Stimulated activated CD4-positive, alpha-beta T cell treated with anti-CD3 and anti-CD28 coated beads, TNF-alpha, amount 100 ng/mL, for 24 hours (primary cell): ENCODE data around the gene TTLL9.

ENCODE experiments used
- DNase-seq, 3 experiments: peaks; one replicate each; pipeline ENCODE4 v3.0.0-alpha.2; 2020; ENCODE audit warnings: low read depth in 3 of 3

TTLL9 gene

DNA sequence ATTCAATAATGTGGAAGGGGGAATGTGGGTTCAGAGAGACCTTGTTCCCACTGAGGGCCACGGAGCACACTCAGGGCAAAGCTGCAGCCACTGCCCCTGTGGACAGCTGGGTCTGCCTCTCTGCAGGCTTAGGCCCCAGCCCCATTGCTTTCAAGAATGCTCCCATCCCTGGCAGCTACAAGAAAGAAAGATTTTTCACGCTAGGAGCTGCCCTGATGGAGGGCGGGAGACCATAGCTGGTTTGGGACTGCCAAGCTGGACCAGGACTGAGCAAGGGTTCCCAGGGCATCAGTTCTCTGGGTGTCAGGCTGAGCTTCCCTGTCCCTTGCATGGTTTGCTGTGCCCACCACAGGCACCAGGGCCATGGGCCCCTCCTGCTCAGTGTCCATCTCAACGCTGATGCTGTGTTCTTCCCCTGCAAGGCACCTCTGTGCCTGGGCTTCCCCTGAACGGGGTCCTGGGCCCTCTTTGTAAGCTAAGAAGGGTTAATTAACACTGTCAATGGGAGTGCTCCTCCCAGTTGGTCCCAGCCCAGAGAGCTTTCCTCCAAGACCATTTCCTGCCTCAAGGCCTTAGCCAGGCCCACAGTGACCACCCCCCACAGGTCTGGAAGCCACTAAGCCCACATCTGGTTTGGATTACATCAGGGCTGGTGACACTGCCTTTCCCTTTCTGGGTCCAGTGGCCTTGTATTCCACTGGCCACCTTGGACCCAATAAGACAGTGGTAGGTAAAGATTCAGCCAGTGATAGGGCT, 33.4 kb upstream of the TTLL9 start:
- DNase-seq: no peak

DNA sequence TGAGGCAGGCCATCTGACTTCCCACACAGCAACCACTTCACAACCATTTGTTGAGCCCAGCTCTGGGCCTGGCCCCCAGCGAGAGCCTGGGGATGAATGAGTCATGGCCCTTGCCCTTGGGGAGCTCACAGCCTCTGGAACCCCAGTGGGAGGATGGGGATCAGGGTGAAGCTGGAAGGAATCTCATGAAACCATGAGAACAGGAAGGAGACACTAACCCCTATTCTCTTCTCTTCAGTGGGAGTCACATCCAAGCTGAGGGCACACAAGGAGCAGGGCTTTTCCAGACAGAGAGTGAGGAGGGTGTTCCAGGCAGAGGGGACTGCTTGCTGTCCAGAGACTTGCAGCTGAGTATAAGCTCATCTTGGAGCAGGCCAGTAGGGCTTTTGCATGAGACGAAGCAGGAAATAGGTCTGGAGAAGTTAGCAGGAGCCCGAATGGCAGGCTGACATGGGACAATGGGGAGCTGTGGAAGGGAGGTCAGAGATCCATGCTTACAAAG, 32.5 kb upstream of the TTLL9 start:
- DNase-seq: no peak

DNA sequence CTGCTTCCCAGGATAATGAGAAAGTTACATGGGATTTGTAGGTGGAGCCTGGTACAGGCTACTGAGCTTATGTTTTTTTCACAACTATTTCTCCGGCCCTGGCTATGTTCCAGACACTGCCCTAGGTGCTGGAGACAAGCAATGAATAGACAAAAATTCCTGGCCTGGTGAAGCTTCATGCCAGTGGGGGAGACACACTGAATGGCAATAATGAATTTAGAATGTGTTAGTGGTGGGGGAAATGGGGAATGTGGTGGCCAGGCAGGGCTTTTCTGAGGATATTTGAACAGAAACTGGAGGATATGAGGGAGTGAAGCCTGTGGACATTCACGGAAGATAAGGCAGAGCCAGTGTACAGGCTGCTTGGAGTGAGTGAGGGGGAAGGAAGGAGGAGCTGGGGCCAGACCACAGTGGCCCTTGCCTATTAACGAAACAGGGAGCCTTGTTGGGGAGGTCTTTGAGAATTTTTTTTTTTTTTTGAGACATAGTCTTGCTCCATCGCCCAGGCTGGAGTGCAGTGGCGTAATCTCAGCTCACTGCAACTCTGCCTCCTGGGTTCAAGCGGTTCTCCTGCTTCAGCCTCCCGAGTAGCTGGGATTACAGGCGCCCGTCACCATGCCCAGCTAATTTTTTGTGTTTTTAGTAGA, 31.7 kb upstream of the TTLL9 start:
- DNase-seq: no peak

DNA sequence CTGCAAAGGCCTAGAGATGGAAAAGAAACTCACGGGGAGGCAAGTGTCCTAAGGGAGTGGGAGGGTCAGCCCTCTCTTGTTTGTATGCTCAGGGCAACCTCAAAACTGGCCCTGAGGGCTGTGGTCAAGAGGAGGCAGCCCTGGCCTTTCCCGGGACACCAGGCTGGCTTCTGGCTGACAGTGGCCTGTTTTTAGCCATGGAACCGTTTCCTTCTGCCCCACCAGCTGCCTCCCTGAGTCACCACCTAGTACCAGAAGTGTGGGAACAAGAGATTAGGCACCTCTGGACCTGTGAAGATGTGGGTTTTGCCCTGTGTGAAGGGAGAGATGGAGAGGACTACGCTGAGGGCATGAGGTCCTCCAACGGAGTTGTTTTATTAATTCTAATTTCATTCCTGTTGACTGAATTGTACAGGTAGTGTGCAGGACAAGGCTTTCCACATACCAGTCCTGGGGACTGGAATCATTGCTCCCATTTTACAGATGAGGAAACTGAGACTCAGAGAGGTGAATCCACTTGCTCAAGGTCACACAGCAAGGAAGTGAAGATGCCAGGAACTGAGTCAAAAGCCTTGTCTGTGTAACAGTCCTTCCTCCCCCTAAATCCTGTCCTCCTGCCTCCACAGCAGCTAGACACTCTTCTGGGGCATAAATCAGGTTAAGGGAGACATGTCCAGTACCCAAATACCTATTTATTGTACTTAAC, 30.5 kb upstream of the TTLL9 start:
- DNase-seq: no peak

DNA sequence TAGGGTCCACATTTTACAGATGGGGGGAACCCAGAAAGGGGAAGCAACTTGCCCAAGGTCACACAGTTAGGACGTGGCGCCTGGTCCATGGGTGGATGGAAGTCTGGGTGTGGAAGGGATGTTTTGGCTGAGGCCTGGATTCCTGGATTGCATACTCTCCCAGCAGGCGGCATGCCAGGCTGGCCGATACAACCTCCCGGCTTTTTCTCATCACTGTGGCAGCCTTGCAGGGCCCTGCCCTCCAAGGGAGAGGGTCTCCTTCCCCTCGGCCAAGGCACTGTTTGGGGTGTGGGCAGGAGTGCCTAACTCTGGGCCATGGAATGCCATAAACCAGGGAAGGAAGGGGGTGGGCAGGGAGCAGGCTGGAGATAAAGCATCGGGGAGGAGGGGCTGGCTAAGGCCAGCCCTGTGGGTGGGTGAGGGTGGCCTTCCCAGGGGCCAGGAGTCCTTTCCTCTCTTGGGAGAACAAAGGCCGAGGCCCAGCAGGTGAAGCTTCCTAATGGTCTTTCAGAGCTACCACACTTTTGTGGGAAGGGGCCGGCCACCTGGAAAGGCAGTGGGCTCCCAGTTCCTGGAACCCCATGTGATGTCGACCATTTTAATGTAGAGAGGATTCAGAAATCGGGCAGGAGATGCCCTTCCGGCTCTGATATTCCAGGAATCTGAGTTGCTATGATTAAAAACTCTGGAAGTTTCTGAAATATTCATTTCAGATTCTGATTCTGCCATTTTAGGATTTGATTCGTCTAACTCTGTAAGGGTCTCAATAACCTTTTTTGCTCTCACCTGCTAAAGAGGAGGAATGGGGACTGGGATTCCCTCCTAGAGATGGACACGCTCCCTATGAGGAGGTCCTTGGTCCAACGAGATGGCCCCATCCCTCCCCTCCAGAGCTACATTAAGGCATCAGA, 29.3 kb upstream of the TTLL9 start:
- no peak for DNase-seq

DNA sequence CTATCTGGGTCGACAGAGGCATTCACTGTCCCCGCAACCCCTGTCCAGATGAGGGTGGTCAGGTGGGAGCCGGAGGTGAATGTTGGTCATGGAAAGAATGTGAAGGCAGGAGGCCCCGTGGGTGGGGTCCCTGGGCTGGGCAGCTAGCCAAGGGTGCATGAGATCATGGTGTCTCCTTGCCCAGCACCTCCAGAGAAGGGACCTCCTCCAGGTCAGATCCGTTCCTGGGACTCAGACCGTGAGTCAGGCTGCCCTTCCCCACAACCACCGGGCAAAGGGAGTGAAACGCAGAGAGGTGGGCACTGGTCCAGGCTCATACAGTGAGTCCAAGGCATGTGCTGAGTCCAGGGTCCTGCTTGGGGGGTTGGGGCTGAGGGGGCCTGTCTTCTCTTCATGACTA, 28.5 kb upstream of the TTLL9 start:
- DNase-seq: no peak

DNA sequence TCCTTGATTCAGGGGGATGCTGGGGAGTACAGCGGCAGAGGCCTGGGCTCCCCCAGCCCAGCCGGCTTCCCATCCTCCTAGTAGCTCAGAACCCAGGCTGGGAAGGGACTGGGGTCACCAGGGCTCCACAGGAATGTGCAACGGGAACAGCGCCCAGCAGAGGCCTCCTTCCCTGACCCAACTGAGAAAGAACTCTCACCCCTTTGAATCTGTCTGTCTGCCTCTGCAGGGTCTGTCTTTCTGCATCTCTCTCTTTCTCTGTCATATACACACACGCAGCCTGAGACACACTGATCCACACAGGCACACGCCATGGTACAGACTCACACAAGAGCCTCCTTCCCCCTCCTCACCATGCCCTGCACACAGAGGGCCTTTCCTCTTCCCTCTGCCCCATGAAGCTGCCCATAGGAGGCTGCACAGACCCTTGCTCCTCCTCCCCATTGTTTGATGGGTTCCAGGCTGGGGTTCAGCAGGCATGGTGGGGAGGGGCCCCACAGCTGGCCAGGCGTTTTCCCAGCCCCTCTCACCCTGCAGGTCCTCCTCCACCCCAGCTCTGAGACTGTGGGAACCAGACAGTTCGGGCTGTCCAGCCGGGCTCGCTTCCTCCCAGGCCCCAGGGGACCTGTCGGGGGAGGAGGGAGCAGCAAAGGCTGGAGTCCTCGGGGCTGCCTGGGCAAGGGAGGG, 27.8 kb upstream of the TTLL9 start:
- DNase-seq: no peak

DNA sequence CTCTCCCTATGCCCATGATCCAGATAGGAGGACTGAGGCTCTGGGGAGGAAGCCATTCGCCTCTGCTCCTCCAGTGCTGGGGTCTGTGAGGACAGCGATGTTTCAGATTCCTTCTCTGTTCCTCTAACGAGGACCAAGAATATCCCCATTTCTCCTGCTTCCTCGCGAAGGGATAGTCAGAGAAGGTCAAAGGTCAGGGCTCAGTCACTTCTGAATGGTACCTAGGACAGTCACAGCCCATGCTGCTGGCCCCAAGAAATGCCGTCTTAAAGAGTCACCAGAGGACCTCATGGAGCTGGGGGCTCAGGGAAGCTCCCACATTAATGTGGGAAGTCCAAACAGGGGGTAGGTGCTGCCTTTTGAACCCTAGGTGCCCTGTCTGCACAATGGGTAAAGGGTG, 27.1 kb upstream of the TTLL9 start:
- no peak for DNase-seq

DNA sequence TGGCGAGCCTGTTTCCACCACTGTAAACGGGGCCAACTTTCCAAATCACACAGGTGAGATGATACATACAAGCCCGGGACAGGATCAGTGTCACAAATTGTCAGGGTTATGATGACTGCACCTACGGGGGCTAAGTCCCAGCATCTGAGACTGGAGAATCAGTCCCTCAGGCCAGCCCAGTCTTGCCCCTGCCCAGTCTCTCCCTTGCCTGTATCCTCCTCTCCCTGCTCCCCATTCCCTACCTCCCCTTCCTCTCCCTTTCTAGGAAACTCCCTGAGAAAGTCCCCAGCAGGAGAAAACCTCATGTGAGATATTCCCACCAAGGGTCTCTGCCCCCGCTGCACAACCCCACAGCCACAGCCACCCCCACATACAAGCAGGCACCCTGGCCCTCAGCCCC, 26.6 kb upstream of the TTLL9 start:
- no peak for DNase-seq

DNA sequence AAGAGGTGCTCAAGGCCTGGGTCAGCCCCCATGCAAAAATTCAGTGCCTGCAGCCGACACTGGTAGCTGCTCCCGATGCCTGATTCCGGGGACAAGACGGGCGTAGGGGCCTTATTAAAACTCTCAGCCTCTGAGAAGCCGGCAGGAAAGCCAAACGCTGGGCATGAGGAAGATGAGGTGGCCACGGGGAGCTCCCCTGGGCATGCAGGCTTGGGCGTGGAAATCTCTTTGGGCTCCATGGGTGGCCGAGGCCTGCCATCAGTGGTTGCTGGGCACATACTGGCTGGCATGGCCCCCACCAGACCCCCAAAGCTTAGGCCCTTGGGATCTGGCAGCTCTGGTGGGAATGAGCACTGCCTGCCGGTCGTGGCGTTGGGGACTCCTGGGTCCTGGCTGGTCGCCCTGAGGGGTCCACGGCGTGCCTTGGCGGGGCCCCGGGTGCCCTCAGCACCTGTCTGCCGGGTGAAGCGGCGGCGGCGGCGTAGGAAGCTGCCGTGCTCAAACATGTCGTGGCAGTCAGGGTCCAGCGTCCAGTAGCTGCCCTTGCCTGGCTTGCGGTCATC, 25.6 kb upstream of the TTLL9 start:
- DNase-seq: no peak

DNA sequence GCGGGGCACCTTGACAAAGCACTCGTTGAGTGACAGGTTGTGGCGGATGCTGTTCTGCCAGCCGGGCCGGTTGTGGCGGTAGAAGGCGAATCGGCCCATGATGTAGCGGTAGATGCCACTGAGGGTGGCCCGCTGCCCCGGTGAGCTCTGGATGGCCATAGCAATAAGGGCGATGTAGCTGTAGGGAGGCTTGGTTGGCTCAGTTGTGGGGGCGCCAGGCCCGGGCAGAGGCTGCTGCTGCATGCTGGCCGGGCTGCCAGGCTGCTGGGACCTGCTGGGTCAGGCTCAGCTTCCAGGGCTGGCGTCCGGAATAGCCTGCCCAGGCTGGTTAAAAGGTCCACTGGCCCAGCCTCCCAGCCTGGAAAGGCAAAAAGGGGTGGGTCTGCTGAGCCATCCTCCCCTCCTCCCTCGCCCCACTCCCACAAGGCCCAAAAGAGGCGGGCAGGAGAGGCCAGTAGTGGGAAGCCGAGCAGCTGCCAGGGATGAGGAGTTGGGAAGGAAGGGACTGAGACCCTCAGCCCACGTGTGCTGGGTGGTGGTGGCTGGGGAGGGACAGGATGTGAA, 25.1 kb upstream of the TTLL9 start, which contains the start of gene FOXS1:
Gene FOXS1 (minus strand): TSS at position 305 of the 564 bp plus-strand sequence. CDS start 62 bp downstream, at position 243.
- DNase-seq: no peak

DNA sequence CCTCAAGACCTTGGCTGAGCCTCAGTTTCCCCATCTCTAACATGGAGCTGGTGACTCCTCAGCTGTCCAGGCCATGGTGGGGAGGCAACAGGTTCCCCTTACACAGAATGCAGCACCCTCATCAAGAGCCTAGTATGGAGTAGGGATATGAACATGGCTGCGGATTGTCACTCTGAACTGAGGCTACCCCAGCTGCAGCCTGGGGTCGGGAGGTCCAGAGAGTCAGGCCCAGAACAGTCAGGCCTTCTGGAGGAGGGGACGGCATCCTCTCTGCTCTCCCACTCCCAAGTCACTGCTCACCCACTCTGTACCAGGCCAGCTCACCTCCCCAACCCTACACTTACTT, 23.7 kb upstream of the TTLL9 start:
- no peak for DNase-seq

DNA sequence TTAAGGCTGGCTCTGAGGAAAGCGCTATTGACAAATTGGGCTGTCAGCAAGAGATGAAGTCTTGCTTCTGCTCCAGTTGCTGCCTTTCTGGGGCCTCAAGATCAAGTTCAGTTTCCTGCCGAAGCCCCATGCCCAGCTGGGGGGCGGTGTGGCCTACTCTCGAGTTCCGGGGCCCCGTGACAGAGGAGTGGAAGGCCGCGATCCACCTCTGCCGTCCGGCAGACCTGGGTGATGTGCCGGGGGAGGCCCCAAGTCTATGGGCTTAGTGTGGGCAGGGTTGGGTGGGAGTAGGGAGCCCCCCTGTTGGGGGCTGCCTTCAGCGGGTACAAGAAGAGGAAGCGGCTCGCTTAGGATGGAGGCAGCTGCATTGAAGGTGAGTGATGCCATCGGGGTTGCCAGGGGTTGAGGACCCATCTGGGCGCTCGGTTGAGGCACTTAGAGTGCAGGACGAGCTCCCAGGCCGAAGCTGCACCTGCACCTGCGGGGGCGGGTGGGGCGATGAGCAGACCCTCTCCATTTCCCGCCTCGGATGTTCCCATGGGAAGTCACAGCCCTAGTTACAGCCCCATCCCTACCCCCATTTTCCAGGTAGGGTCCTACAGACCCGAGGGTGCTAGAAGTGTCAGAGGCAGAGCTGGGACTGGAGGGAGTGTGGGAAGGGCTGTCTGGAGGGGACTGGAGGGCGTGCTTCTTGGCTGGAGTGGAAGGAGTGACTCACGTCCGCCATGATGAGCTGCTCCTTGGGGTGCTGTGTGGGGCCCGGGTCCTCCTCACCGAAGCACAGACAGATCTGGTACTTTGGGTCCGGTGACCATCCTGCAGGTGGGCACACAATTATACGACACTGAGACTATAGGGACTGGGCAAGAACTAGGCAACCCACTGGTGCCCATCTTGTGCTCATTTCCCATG, 22.1 kb upstream of the TTLL9 start:
- no peak for DNase-seq

DNA sequence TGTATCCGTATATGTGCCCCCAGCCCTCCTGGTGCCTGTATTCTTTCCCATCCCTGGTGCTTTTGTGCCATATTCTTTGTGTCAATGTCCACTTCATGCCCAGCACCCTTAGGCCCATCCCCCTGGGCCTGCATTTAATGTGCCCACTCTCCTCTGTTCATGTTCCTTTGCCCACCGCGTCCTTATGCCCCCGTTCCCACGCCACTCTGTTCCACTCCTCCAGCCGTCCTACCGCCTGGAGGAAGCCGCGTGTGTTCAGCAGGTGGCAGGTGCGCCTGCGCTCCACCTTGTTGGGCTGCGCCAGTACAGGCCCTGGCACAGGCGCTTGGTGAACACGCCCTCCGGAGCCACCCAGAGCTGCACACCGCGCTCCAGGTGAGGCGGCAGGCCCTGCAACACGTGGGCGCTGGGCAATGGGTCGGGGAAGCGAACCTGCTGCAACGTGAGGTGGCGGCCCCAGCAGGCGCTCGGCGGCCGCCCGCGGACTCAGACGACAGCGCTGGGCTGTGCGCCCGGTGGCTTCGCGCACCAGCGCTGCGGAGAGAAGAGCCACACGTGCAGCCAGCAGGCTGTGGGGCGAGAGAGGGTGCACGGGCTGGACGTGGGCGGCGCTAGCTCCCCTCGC, 21.0 kb upstream of the TTLL9 start:
- DNase-seq: no peak

DNA sequence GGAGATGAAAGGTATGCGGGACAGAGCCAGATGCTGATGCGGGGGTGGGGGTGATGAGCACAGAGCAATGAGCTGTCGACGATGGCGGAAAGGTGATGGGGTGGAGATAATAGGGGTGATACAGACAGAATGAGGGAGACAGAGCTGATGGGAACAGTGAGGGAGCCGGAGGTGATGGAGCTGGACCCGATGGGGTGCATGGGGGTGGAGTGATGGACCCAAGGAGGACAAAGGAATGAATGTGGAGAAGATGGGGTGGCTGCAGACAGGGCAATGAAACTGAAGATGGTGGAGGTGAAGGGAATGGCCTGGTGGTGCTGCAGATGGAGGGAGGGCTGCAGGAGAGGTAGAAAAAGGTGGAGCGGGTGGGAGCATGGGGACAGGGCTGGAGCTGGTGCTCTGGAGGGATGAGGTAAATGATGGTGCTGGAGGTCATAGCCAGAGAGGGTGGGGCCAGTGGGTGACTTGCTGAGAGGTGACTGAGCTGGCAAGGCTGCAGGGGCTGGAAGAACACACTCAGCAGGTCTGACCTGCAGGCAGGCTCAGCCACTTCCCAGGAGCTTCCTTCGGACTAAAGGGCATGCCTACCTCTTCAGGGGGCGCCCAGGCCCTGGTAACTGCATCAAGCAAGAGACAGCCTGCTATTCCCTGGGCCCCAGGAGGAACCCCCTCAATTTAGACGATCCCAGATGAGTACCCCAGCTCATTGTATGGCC, 19.0 kb upstream of the TTLL9 start:
- DNase-seq: no peak

DNA sequence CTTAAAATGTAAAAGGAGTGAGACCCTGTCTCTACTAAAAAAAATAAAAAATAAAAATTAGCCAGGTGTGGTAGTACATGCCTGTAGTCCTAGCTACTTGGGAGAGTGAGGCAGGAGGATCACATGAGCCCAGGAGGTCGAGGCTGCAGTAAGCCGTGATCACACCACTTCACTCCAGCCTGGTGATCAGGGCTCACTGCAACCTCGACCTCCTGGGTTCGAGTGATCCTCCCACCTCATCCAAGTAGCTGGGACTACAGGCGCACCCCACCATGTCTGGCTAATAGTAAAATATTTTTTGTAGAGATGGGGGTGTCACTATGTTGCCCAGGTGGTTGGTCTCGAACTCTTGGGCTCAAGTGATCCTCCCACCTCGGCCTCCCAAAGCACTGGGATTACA, 17.0 kb upstream of the TTLL9 start:
- no peak for DNase-seq

DNA sequence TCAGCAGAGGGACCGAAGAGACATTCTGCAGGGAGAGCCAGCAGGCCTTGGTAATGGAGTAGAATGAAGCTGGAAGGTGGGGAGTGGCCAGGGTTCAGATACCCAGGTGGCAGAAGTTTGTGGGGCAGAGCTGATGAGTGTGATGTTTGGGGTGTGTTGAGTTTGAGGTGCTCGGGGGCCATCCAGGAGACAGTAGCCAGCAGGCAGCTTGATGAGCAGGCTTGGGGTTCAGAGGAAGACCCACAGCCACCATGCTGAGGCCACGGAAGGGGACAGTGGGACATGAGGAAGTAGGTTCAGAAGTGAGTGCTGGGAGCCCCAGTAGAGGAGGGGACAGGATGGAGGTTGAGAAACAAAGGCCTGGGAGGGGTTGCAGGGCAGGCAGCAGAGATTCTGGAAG, 13.9 kb upstream of the TTLL9 start:
- DNase-seq: no peak
